AG04450 (cell line): ENCODE measurements around the gene PROZ. TPM values are rescaled to one million over a fixed set of nuclear protein-coding genes. Genes with fewer than 3 reads are reported as not detected.

ENCODE experiments used
- CTCF ChIA-PET: fragments of 300-600, 350-600 bp; formaldehyde crosslinking; extraction: SDS; loops from one replicate; lab custom pipeline; 2022; ENCODE audit warnings: antibody characterized with exemption, inconsistent platforms; lab: Charles Lee
- POLR2A ChIA-PET: fragments of 350-600 bp; formaldehyde crosslinking; extraction: SDS; loops from one replicate; lab custom pipeline; 2021; ENCODE audit warnings: antibody characterized with exemption, inconsistent platforms; lab: Yijun Ruan, JAX
- DNase-seq: peaks from one replicate; pipeline ENCODE4 v3.0.0-alpha.2; 2011; ENCODE audit warnings: low read depth, low spot score
- H3K27ac ChIP-seq: one replicate; pipeline ENCODE4 v1.5.1; 2012; ENCODE audit warnings: low read depth, low read length, control low read depth
- H3K27me3 ChIP-seq: one replicate; pipeline ENCODE4 v1.6.0; 2012; ENCODE audit warnings: low read length; ENCODE audit not compliant: control insufficient read depth, insufficient read depth
- H3K4me3 ChIP-seq: 2 replicates; pipeline ENCODE4 v1.5.1; 2011; ENCODE audit warnings: mild to moderate bottlenecking, low read depth, low read length, control low read depth
- H3K9me3 ChIP-seq: 2 replicates; pipeline ENCODE4 v1.5.1; 2012; ENCODE audit warnings: low read length; ENCODE audit not compliant: control insufficient read depth, insufficient read depth
- polyA plus RNA-seq: library from polyadenylated mRNA; depleted of rRNA; stranded (reverse); fragments of >200 nt; gene quantifications from 2 replicates; pipeline ENCODE4 v1.2.3, GENCODE V29; 2011
- TF ChIP-seq, protein P1 (sequence below): IDR thresholded peaks from 2 replicates; pipeline ENCODE4 v1.5.1; 2011; ENCODE audit warnings: low read depth, low read length, control low read depth, inconsistent platforms

Gene PROZ
- polyA plus RNA-seq, 1 experiment: not detected

DNA sequence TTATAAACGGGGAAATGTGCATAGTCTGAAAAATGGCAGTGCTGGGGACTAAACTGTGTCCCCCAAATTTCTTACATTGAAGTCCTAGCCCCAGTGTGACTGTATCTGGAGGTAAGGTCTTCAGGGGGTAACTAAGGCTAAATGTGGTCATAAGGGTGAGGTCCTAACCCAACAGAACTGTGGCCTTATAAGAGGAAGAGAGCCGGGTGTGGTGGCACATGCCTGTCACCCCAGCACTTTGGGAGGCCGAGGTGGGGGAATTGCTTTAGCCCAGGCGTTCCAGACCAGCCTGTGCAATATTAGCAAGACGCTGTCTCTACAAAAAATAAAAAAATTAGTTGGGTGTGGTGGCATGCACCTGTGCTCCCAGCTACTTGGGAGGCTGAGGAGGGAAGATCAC is 17.8 kb downstream of the PROZ start:
- H3K27me3 ChIP-seq: no peaks in the 10 kb centered on the region
- ChIA-PET CTCF (no interaction called here), POLR2A (no interaction called here)
- no peak for DNase-seq
- TF ChIP-seq, protein P1, sequence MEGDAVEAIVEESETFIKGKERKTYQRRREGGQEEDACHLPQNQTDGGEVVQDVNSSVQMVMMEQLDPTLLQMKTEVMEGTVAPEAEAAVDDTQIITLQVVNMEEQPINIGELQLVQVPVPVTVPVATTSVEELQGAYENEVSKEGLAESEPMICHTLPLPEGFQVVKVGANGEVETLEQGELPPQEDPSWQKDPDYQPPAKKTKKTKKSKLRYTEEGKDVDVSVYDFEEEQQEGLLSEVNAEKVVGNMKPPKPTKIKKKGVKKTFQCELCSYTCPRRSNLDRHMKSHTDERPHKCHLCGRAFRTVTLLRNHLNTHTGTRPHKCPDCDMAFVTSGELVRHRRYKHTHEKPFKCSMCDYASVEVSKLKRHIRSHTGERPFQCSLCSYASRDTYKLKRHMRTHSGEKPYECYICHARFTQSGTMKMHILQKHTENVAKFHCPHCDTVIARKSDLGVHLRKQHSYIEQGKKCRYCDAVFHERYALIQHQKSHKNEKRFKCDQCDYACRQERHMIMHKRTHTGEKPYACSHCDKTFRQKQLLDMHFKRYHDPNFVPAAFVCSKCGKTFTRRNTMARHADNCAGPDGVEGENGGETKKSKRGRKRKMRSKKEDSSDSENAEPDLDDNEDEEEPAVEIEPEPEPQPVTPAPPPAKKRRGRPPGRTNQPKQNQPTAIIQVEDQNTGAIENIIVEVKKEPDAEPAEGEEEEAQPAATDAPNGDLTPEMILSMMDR: no peak
- no peak overlapping the region for H3K27ac ChIP-seq
- H3K4me3 ChIP-seq: no peak overlapping the region
- H3K9me3 ChIP-seq: no peaks in the 10 kb centered on the region; the same call in 1 of the 2 replicates

DNA sequence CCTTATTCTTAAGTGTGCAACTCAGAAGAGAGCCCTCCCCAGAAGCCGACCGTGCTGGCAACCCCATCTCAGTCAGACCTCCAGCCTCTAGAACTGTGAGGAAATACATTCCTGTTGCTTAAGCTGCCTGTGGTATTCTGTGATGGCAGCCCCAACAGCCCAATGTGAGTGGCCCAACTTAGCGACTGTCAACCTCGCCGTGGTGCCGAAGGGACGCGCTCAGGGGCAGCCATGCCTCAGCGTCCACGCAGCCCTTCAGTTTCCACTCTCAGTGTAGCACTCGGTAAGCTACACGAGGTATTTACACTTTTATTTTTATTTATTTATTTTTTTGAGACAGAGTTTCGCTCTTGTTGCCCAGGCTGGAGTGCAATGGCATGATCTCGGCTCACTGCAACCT is 18.4 kb downstream of the PROZ start:
- no peaks in the 10 kb centered on the region; the same call in 1 of the 2 replicates for H3K9me3 ChIP-seq
- ChIA-PET POLR2A (interaction anchor here (3.2 kb wide), 1 partner anchor 32 kb away, joined by 18 read pairs; the partner anchor contains the start of genes CUL4A and PCID2), CTCF (no interaction called here)
- H3K27me3 ChIP-seq: no peaks in the 10 kb centered on the region
- H3K27ac ChIP-seq: peak overlapping the region; percentile 21
- no peak overlapping the region for H3K4me3 ChIP-seq
- TF ChIP-seq, protein P1: no peak
- DNase-seq: no peak

DNA sequence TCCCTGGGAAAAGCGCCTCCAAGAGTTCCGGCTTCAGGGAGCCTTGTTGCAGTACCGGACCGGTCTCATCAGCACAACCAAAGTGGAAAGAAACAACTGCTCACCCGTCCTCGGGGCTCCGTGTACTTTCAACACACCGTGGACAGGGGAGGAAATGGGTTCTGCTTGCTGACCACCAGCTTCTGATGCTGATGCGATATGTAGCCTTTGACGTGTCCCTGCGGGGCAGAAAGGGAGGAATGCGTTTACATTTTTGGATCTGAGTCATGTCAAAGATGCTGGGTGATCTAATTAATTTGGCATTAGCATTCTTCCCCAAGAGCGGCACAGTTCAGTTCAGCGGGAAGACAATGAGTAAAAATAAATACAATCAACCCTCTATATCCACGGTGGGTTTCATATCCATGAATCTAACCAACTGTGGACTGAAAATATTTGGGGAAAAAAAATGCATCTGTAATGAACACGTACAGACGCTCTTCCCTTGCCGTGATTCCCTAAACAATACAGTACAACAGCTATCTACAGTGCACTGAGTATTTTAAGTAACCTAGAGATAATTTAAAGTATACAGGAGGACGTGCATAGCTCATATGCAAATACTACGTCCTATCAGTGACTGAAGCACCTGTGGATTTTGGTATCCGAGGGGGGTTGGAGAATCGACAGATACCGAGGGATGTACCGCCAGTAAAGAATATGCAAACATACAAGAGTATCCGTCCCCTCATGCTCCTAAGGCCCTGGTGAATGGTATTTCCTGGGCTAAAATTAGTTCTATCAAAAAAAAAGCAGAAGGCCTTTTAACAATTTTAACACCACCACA is 19.8 kb downstream of the PROZ start:
- ChIA-PET CTCF (interaction anchor here (1.1 kb wide), 1 partner anchor 9 kb away, joined by 3 read pairs; no protein-coding TSS in a partner anchor), POLR2A (interaction anchor here (0.8 to 3.2 kb wide), 3 partner anchors 9 to 31 kb away, joined by 3 to 19 read pairs (median 18); partner anchors contain the start of genes CUL4A and PCID2)
- Histone ChIP-seq H3K27me3 (no peaks in the 10 kb centered on the region), H3K9me3 (no peaks in the 10 kb centered on the region; the same call in 1 of the 2 replicates), H3K27ac (peak overlapping the region; percentile 99), H3K4me3 (peak overlapping the region; percentile 55)
- TF ChIP-seq, protein P1: no peak
- peak; percentile 97 for DNase-seq

DNA sequence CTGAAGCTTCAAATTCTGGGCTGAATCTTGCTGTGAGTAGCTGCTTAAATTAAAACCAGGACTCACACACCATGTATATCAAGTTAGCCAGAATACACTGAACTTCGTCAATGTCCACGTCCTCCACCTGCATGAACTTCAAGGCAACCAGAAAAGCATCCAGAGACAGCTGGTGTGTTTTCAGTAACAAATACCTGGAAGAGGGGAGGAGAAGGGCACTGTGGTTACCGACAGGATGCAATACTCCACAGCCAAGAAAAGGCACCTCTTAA is 20.4 kb downstream of the PROZ start:
- Histone ChIP-seq H3K9me3 (no peaks in the 10 kb centered on the region; the same call in 1 of the 2 replicates), H3K4me3 (no peak overlapping the region), H3K27me3 (no peaks in the 10 kb centered on the region), H3K27ac (peak overlapping the region; percentile 99)
- CTCF ChIA-PET: interaction anchor here (1.1 kb wide), 1 partner anchor 8 kb away, joined by 3 read pairs; no protein-coding TSS in a partner anchor
- no peak for DNase-seq
- TF ChIP-seq, protein P1: no peak
- POLR2A ChIA-PET: interaction anchor here (2.6 to 3.2 kb wide), 2 partner anchors 8 to 30 kb away, joined by 18 to 19 read pairs; partner anchors contain the start of genes CUL4A and PCID2
